OCI-LY7 (cell line): ENCODE measurements around the gene CSNK2A1.

Experiments used
- CTCF ChIP-seq: fragments of 200-600 bp; sonication (generic); conservative IDR thresholded peaks from 2 replicates; pipeline ENCODE4 v1.5.1; 2014; ENCODE audit warnings: mild to moderate bottlenecking, antibody characterized with exemption, low read length, moderate library complexity, mixed read lengths
- EZH2phosphoT487 ChIP-seq: fragments of 200-600 bp; sonication (generic); IDR thresholded peaks from 2 replicates; pipeline ENCODE4 v1.6.1; 2018; ENCODE audit warnings: low read depth, borderline replicate concordance, mild to moderate bottlenecking, mixed run types, antibody characterized with exemption, low read length, moderate library complexity, mixed read lengths

DNA sequence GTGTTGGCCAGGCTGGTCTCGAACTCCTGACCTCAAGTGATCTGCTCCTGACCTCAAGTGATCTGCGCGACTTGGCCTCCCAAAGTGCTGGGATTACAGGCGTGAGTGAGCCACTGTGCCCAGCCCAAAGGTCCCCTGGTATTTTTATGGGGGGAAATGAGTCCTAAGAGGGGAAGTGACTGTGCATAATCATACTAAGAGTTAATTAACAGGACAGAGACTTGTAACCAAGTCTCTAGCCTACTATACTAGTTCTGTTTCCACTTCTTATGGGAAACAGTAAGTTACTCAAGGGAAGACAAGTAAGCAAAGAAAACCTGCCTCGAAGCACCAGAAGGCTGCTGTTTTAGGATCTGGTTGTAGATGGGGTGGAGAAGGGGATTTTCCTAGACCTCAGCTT is 38.6 kb upstream of the CSNK2A1 start:
- no peak for TF ChIP-seq CTCF
- no peak for TF ChIP-seq EZH2phosphoT487
